GM19351 (cell line): Measurements from ENCODE around the gene SLC38A10.

ENCODE experiments used
- ATAC-seq: cut with Tn5 transposase; IDR thresholded peaks from one replicate; pipeline ENCODE4 v1.9.1; 2021; ENCODE audit warnings: mild to moderate bottlenecking, moderate library complexity; ENCODE audit not compliant: unreplicated experiment

Gene SLC38A10

DNA sequence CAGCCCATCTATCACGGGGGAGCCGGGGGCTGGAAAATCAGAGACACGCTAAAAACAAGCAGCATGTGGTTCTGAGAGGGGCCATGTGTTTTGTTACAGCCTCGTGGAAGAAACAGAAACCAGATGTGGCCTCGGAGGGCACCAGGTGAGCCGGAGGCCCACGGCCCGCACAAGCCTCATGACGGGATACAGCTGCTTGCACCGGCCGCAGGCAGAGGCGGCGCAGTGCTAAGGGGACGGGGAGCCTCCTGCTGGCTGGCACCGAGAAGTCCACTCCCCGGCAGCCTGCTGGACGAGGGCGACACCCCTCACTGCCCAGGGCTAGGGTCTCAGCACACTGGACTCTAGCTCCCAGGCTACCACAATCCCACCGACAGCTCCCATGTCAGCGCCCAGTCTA, 36.8 kb downstream of the SLC38A10 start:
- no peak for ATAC-seq

DNA sequence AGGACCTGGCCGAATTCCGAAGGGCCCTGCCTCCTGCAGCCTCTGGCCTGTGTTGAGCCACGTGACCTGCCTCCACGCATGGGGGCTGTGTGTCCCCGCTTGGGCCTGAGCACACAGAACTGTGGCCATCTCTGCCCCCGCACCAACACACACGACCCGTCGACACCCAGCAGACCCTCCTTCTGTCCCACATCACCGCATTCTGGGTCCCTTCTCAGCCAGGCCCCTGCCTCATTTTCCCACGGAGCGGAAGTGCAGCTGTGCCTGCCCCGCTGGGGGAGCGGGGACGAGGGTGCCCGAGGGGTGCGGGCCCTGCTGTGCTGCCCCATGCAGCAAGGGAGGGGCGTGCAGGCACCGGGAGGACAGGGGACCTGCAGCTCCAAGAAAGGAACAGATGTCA, 37.6 kb downstream of the SLC38A10 start:
- no peak for ATAC-seq

DNA sequence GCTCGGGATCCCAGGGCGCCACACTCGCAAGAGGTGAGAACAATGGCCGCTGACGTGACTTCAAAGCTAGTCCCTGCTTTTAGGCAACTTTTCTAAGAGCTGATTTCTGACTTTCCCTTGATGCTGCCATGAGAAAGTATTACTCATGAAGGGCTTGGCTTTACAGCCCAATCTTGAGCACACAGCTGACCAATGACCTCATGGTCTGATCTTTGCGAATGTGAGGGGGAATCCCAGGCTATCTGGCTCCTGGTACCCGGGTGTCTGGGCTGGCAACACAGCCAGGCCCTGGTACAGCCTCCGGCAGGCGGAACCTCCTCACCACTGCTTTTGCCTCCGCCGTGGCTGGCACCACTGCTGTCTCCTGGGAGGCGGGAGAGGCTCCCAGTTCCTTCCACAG, 38.5 kb downstream of the SLC38A10 start:
- no peak for ATAC-seq

DNA sequence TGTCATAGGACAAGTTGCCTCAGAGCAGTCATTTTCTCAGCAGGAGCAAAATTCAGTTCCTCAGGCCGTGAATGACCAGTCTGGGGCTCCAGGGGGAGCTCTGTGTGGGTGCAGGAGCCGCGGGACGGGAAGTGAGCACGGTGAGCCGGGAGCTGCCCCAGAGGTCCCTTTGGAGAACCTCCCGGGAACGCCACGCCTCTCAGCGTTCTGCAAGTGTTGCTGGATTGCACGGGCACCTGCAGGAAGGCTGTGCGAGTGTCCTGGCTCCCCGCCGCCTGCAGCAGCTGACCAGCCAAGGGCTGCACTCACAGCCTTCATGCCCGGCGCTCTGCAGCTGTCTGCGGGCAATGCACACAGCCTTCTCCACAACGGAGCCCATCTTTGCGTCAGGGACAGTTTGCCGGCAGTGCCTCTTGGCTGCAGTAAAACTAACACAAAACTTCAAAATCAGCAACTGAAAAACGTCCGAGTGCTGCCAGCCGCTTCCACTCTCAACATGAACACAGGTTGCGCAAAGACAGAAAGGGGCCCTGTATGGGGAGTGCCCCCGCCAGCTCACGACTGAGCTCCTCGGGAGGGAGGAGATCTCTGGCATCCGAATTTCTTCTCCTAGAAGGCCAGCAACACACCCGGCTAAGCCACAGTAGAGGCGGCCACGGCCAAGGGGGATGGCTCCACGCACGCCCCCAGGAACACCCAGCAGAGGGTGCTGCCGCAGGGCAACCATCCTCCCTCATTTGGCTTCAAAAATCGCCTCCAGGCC, 40.0 kb downstream of the SLC38A10 start:
- no peak for ATAC-seq

DNA sequence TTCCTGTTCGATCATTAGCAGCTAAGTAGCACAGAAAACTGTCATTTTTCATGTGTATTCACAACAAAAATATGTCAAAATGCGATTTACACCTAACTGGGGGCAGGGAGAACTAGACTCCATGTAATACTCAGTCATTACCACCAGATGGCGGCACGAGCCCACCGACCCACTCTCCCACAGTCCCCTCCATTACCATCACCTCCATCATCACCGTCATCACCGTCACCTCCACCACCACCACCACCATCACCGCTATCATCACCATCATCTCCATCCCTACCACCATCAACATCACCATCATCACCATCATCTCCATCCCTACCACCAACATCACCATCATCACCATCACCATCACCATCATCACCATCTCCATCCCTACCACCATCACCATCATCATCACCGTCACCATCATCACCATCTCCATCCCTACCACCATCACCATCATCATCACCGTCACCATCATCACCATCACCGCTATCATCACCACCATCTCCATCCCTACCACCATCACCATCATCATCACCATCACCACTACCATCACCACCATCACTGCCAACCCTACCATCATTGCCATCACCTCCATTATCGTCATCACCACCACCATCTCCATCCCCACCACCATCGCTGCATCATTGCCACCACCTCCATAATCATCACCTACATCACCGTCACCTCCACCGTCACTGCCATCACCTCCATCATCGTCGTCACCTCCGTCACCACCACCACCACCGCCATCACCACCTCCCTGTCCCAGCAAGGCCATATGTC, 41.6 kb downstream of the SLC38A10 start:
- no peak for ATAC-seq

DNA sequence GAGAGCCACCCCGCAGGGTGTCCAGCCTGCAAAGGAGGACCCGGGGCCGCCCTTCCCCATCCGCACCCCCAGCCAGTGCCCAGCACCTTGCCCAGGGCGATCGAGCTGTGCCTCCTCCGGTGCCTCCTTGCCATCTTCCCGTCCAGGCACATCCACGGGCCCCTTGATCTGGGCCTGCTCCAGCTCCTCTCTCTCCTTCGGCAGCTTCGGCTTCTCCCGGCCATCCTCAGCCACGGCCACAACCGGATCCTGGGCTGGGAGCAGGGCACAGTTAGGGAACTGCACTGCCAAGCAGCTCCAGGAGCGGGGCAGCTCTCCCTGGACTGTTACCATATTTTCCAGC, 42.1 kb downstream of the SLC38A10 start:
- ATAC-seq: no peak

DNA sequence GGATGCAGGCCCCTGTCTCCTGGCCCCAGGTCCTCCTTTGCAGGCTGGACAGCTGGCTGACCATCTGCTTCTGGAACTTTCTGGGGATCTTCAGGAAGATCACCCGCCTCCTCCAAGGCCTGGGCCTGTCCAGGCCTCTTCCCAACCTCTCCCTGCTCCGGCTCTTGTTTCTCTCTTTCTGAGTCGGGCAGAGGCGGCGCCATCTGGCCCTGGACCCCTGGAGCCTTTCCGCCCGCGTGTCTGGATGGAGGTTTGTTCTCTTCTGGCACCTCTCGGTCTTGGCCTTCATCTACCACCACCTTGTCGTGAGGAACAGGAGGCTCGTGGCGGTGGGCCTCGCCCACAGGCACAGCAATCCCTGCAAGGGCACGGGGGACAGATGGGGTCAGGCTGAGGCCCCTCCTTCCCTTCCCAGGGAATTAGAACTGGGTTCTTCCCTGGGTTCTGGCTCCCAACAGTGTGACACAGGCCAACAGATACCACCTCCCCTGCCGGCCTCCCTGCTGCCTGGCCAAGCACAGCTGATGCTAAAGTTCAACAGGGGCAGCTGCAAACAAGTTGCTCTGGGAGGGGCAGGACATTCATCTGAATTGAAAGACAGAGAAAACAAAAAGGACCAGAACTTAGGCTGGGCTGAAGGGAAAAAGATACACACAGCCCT, 42.7 kb downstream of the SLC38A10 start:
- ATAC-seq: no peak

DNA sequence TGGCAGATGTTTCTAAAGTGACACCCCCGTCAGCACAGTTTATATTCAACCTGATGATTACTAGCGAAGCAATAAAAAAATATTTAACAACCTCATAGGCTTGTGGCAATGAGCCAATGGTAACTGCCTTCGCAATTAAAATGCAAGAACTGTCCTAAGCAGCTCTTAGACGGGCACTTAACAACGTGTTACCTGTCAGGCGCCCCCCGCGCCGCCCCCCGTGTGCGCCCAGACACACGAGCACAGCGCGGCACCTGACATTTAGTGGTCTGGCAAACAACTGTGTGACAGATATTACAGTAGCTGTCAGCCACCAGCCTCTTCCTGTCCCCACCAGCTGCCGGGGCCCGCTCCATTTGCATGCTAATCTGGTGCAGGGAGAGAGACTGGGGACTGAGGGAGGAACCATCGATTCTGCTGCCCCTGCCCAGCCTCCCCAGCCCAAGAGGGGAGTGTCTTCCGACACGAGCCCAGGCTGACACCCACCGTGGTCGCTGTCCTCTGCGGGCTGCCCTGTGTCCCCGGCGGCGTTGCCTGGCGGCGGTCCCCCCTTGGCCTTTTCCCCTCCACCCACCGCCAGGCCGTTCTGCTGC, 43.3 kb downstream of the SLC38A10 start:
- ATAC-seq: no peak

DNA sequence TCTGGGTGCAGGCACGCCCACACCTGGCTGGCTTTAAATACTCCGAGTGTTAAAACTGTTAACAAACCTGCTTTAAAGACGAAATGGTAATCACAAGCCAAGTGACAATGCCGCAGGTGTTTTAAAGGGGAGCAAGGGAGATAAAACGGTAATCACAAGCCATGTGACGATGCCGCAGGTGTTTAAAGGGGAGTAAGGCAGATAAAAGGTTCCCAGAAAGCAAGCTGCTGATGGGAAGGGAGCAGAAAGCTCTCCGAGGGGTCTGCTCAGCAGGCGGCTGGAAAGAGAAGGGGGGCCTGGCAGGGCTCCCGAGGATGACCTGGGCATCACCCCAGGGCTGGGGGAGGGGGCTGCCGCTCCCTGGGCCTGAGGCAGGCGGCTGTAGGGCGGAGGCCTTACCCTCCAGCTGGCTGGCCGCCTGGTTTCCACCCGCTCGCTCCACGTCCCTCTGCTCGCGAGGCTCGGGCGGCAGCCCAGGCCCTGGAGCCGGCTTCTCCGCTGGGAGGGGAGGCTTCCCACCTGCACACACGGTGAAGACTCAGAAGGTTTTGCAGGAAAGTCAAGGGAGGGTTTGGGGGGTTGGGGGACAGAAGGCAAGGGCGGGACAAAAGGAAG, 43.9 kb downstream of the SLC38A10 start:
- ATAC-seq: no peak

DNA sequence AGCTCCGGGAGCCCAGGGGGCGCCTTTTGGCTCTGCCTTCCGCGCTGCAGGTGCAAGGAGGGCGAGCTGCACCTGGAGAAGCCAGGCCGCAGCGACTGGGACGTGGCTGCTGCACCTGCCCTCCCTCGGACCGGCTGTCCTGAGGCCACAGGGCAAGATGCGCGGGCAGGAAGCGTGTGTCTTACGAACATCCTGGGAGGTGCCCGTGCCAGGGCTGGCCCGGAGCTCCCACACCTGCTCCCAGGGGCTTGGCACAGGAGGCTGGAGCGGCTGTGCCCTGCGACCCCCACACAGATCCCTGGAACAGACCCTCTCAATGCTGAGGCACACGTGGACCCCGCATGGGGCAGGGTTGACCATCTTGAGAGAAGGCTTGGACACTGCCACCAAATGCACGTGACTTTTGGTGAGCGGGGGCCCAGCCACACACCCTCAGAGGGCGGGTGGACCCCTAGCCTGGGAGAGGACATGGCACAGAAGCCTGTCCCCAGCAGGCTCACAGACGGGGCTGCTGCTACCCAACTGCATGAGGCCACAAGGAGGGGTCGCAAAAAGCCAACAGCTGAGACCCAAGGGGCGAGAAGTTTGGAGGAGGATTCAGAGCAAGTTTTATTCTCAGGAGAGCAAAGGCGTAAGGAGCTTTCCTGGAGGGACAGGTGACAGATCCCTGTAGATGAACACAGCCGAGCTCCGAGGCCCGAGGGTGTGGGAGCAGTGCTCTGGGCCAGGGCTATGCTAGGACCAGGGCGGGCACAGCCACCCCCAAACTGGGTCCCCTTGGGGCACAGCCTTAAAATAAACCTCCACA, 44.6 kb downstream of the SLC38A10 start:
- no peak for ATAC-seq

DNA sequence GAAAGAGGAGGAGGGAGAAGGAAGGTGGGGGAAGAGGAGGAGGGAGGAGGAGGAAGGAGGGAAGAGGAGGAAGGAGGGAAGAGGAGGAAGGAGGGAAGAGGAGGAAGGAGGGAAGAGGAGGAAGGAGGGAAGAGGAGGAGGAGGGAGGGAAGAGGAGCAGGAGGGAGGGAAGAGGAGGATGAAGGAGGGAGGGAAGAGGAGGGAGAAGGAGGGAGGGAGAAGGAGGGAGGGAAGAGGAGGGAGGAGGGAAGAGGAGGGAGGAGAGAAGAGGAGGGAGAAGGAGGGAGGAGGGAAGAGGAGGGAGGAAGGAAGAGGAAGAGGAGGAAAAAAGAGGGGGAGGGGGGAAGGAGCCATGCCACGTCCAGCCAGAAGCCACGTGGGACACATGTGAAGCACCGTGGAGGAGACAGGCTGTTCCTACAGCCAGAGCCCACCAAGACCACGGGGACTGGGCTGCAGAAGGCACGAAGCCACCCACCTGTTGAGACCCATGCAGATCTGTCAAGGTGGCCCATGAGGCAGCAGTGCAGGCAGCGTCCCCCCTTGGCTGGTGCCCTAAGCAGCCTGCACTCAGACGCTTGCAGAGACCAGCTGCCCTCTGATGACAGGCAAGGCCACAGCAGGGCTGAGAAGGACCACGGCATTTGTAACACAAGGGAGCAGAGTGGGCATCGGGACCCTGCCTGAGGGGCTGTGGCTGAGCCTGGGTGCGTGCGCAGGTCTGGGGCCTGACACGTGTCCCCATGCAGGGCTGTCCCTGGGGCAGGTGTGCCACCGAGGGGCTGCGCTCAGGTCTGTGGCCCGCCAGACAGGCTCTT, 45.7 kb downstream of the SLC38A10 start:
- no peak for ATAC-seq

DNA sequence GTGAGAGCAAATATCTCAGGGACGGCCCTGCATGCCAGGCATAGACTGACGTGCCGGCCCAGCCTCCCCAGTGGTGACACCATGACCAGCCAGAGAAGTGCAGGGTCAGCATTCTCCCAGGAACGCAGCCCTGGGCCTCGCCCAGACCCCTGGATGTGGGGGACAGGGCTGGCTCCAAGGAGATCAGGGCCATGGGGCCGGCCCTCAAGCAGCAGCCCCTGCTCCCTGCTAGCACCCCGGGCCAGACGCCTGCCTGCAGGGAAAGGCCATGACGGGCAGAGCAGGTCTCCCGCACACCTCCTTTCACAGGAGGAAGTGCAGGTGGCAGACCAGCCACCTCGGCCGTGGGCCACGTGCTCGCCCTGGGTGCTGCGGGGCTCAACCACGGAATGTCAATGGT, 46.5 kb downstream of the SLC38A10 start:
- no peak for ATAC-seq

DNA sequence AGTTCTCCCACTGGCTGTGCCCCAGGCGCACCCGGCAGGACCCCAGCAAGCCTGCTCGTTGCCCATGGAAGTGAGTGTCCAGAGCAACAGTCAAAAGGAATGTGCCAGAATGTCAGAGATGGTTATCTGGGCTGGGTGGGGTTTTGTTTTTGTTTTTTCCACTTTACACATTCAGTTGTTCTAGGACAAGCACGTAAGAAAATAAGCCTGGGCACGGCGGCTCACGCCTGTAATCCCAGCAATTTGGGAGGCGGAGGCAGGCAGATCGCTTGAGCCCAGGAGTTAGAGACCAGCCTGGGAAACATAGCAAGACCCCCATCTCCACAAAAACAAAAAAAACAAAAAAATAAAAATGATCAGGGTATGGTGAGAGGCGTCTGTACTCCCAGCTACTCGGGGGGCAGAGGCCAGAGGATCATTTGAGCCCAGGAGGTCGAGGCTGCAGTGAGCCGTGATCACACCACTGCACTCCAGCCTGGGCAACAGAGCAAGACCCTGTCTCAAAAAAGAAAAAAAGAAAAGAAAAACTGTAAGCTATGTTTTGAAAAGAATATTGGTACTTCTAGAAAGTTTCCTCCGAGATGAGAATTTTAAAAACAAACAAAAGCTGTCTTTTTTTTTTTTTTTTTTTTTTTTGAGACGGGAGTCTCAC, 47.6 kb downstream of the SLC38A10 start:
- ATAC-seq: no peak

DNA sequence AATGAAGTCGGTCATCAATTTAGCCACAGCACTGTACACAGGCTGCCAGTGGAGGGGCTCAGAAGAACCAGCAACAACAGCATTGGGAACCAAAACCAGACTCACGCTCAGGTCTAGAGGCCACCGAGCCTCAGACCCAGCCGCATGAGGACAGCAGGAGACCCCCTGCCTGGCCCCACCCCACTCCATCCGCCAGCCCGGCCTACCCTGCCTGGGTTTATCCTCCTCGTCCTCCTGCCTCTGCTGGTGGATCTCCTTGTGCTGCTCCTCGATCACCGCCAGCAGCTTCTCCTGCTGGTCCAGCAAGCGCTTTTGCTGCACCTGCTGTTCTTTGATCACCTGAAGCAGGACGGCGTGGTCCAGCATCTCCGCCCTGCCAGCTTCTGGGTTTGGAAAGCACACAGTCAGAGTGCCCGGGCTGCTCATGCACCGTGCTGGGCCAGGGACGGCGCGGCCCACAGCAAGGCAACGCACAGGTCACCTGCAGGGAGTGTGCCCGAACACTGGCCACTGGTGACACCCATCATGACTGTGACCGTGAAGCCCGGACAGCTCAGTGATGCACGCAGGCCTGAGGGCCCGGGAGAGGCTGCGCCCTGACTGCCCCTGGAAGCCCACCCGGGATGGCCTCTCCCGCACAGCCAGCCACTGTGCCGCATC, 48.3 kb downstream of the SLC38A10 start:
- no peak for ATAC-seq

DNA sequence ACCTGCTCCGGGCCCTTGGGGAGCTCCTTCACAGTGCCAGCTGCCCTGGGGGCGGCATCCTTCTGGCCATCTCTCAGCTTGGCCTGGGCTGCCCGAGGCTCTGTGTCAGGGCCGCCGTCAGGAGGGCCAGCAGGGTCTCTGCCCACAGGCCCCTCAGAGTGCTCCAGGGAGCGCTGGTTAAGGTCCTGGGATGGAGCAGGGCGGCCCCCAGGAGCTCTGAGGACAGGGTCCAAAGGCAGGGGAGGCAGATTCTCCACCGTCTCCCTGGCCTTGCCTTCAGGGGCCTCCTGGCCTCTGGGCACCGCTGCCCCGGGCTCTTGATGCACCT, 48.8 kb downstream of the SLC38A10 start:
- no peak for ATAC-seq

DNA sequence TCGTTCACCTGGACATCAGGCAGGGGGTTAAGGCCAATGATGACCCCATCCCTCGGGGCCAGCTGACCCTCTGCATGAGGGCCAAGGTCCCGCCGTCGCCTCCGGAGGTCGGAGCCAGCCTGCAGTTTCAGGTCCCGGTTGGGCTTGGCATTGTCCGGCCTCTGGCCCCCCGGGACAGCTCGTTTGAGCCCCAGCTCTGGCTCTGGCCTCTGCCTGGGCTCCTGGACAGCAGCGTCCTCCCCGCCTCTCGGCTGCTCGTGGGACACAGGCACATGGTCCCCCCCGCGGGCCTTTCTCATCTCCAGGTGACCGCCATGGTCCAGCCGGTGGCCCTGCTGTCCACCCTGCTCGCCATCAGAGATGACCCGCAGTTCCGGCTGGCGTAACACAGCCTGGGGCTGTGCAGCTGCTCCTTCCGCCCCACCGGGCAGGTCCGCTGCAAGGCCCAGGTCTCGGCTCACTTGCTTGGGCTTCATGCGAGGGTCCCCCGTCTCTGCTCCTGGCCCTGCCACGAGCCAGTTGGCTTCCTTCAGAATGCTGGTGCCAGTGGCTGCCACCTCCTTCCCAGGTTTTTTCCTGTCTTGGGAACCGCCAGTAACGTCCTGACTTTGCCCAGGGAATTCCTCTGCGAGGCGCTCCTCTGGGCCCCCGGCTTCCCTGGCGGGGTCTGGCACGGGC, 49.3 kb downstream of the SLC38A10 start:
- ATAC-seq: no peak

DNA sequence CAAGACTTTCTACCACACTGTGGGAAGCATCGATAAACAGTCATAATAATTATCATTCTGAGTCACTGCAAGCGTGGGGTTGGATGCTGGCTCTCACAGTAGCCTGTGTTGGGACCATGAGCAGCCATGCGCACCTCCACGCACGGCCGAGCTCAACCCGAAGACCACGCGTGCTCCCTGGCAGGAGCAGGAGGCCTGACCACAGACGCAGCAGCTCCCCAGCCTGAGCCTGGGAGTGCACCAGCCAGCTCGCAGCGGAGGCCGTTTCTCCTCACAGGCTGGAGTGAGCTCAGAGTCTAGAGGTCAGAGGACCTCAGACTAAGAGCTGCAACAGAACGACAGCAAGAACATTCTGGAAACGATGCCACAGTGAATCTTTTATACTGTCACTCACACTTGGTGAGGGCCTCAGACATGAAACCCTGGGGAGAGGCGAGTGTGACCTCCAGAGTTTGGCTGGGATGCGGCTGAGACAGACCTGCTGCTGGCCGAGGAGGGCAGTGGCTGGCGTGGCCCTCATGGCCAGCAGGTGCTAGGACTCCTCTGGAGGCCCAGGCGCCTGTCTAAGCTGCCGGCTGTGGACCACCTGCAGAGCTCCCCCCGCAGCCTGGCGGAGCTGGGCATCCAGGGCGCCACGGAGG, 50.0 kb downstream of the SLC38A10 start:
- ATAC-seq: peak; percentile 57
